H9 (cell line): ENCODE results near the gene ZFAND3. TPM values are rescaled to one million over a fixed set of nuclear protein-coding genes. Genes with fewer than 3 reads are reported as not detected.

Experiments
- DNase-seq: peaks from one replicate; pipeline ENCODE4 v3.0.0-alpha.2; 2017
- H2AFZ ChIP-seq: one replicate; pipeline ENCODE4 v1.6.1; 2013; ENCODE audit warnings: mild to moderate bottlenecking, low read length, control low read depth, moderate library complexity
- H2AK5ac ChIP-seq: 2 replicates; pipeline ENCODE4 v1.6.1; 2013; ENCODE audit warnings: low read length, control low read depth, mixed read lengths; ENCODE audit not compliant: insufficient read length
- H2BK120ac ChIP-seq: one replicate; pipeline ENCODE4 v1.6.1; 2013; ENCODE audit warnings: low read depth, mild to moderate bottlenecking, low read length, control low read depth, inconsistent platforms; ENCODE audit not compliant: poor library complexity, severe bottlenecking
- H2BK12ac ChIP-seq: 2 replicates; pipeline ENCODE4 v1.6.1; 2013; ENCODE audit warnings: low read length, control low read depth, mixed read lengths, low read depth; ENCODE audit not compliant: insufficient read length
- H2BK15ac ChIP-seq: 2 replicates; pipeline ENCODE4 v1.6.1; 2013; ENCODE audit warnings: low read depth, low read length, control low read depth
- H2BK20ac ChIP-seq: one replicate; pipeline ENCODE4 v1.6.1; 2013; ENCODE audit warnings: low read depth, mild to moderate bottlenecking, low read length, control low read depth, inconsistent platforms; ENCODE audit not compliant: poor library complexity, severe bottlenecking
- H2BK5ac ChIP-seq: 2 replicates; pipeline ENCODE4 v1.6.1; 2013; ENCODE audit warnings: low read length, control low read depth, mixed read lengths; ENCODE audit not compliant: insufficient read length
- H3K14ac ChIP-seq: 2 replicates; pipeline ENCODE4 v1.6.1; 2013; ENCODE audit warnings: low read length, control low read depth; ENCODE audit not compliant: insufficient read depth
- H3K18ac ChIP-seq: 2 replicates; pipeline ENCODE4 v1.6.1; 2013; ENCODE audit warnings: low read depth, mild to moderate bottlenecking, mixed read lengths, low read length, control low read depth; ENCODE audit not compliant: insufficient read length
- H3K23ac ChIP-seq: 2 replicates; pipeline ENCODE4 v1.6.1; 2013; ENCODE audit warnings: low read length, control low read depth, mixed read lengths, low read depth; ENCODE audit not compliant: insufficient read length
- H3K23me2 ChIP-seq: 2 replicates; pipeline ENCODE4 v1.6.1; 2013; ENCODE audit warnings: low read depth, mild to moderate bottlenecking, mixed read lengths, low read length, control low read depth; ENCODE audit not compliant: insufficient read length, poor library complexity, severe bottlenecking
- H3K27ac ChIP-seq: 2 replicates; pipeline ENCODE4 v1.5.1; 2013; ENCODE audit warnings: low read length, control low read depth, mixed read lengths, low read depth; ENCODE audit not compliant: insufficient read length
- H3K27me3 ChIP-seq: 2 replicates; pipeline ENCODE4 v1.6.1; 2013; ENCODE audit warnings: low read length, control low read depth, inconsistent platforms; ENCODE audit not compliant: insufficient read depth
- H3K4ac ChIP-seq: 2 replicates; pipeline ENCODE4 v1.6.1; 2013; ENCODE audit warnings: low read depth, mild to moderate bottlenecking, control low read depth, inconsistent platforms, low read length, moderate library complexity
- H3K4me1 ChIP-seq: 2 replicates; pipeline ENCODE4 v1.6.1; 2013; ENCODE audit warnings: low read length, control low read depth, inconsistent platforms; ENCODE audit not compliant: insufficient read depth
- H3K4me2 ChIP-seq: 2 replicates; pipeline ENCODE4 v1.6.1; 2013; ENCODE audit warnings: low read length, control low read depth, mixed read lengths; ENCODE audit not compliant: insufficient read length, insufficient read depth
- H3K56ac ChIP-seq: 2 replicates; pipeline ENCODE4 v1.6.1; 2013; ENCODE audit warnings: low read depth, mild to moderate bottlenecking, mixed read lengths, low read length, control low read depth; ENCODE audit not compliant: insufficient read length
- H3K79me1 ChIP-seq: 2 replicates; pipeline ENCODE4 v1.6.1; 2013; ENCODE audit warnings: low read depth, mild to moderate bottlenecking, moderate library complexity, low read length, control low read depth, inconsistent platforms; ENCODE audit not compliant: insufficient read depth, poor library complexity, severe bottlenecking
- H3K79me2 ChIP-seq: 2 replicates; pipeline ENCODE4 v1.6.1; 2013; ENCODE audit warnings: low read length, control low read depth, inconsistent platforms; ENCODE audit not compliant: insufficient read depth
- H3K9ac ChIP-seq: 2 replicates; pipeline ENCODE4 v1.6.1; 2013; ENCODE audit warnings: low read length, control low read depth, mixed read lengths; ENCODE audit not compliant: insufficient read length; ENCODE audit errors: extremely low read depth
- H3K9me3 ChIP-seq: one replicate; pipeline ENCODE4 v1.6.1; 2013; ENCODE audit warnings: low read depth, low read length, inconsistent platforms; ENCODE audit not compliant: control insufficient read depth
- H3T11ph ChIP-seq: one replicate; pipeline ENCODE4 v1.6.1; 2013; ENCODE audit warnings: mild to moderate bottlenecking, low read length, control low read depth, inconsistent platforms
- H4K20me1 ChIP-seq: one replicate; pipeline ENCODE4 v1.6.1; 2013; ENCODE audit not compliant: control insufficient read depth, insufficient read length, insufficient read depth
- H4K5ac ChIP-seq: 2 replicates; pipeline ENCODE4 v1.6.1; 2013; ENCODE audit warnings: low read depth, mild to moderate bottlenecking, mixed read lengths, low read length, control low read depth; ENCODE audit not compliant: insufficient read length
- H4K8ac ChIP-seq: replicated peaks from 2 replicates; pipeline ENCODE4 v1.6.1; 2013; ENCODE audit warnings: low read length, control low read depth, mixed read lengths, low read depth; ENCODE audit not compliant: insufficient read length
- H4K91ac ChIP-seq: 2 replicates; pipeline ENCODE4 v1.6.1; 2013; ENCODE audit warnings: low read depth, mild to moderate bottlenecking, moderate library complexity, mixed read lengths, low read length, control low read depth; ENCODE audit not compliant: insufficient read length
- H3K27ac Mint-ChIP-seq, 3 experiments: 2 replicates in 2 of 3; 3 replicates in 1 of 3; pipeline ENCODE4 v1.8.0; 2020 to 2021; ENCODE audit warnings: mixed read lengths in 3 of 3, mild to moderate bottlenecking in 1 of 3, moderate library complexity in 1 of 3
- H3K27me3 Mint-ChIP-seq: 2 replicates; pipeline ENCODE4 v1.8.0; 2021; ENCODE audit warnings: low read depth, mild to moderate bottlenecking, moderate library complexity, mixed read lengths
- H3K36me3 Mint-ChIP-seq, 3 experiments: 2 replicates in 2 of 3; 3 replicates in 1 of 3; pipeline ENCODE4 v1.8.0; 2020 to 2021; ENCODE audit warnings: low read depth in 3 of 3, mixed read lengths in 3 of 3; ENCODE audit not compliant: insufficient read depth in 1 of 3
- H3K4me1 Mint-ChIP-seq, 2 experiments: 2 replicates each; pipeline ENCODE4 v1.8.0; 2020; ENCODE audit warnings: mixed read lengths in 2 of 2
- H3K4me3 Mint-ChIP-seq, 2 experiments: 2 replicates in 1 of 2; 3 replicates in 1 of 2; pipeline ENCODE4 v1.8.0; 2020 to 2021; ENCODE audit warnings: mild to moderate bottlenecking in 2 of 2, mixed read lengths in 2 of 2, moderate library complexity in 1 of 2
- H3K9me3 Mint-ChIP-seq, 2 experiments: 2 replicates in 1 of 2; 3 replicates in 1 of 2; pipeline ENCODE4 v1.8.0; 2020; ENCODE audit warnings: mild to moderate bottlenecking in 2 of 2, mixed read lengths in 2 of 2, moderate library complexity in 1 of 2
- WGBS: extraction: QIAGEN DNeasy Blood & Tissue Kit; methylation state at CpG from one replicate; pipeline ENCODE4 v1.1.7; 2013; ENCODE audit warnings: missing lambda C conversion rate, low lambda C conversion rate, mixed read lengths; ENCODE audit not compliant: insufficient read length; ENCODE audit errors: extremely low coverage; 5-methylcytosine and 5-hydroxymethylcytosine counted together
- total RNA-seq: library from RNA; stranded (reverse); gene quantifications from 2 replicates; pipeline ENCODE4 v1.2.1, GENCODE V29; 2021
- TF ChIP-seq, protein P1 (sequence below): fragments of 200-600 bp; sonication (generic); conservative IDR thresholded peaks from 3 replicates; pipeline ENCODE4 v1.8.0; 2021; ENCODE audit warnings: antibody characterized with exemption, mild to moderate bottlenecking

The ZFAND3 gene
- total RNA-seq, 1 experiment from 2014 or later = 57.7 TPM

- H4K91ac ChIP-seq = no peak overlapping the region
- H3K14ac ChIP-seq = no peak overlapping the region
- H2AFZ ChIP-seq = no peak overlapping the region
- no peak overlapping the region for H3K18ac ChIP-seq
- no peak for DNase-seq
- H3K56ac ChIP-seq = no peak overlapping the region
- H3K27ac ChIP-seq = no peak overlapping the region
- TF ChIP-seq, protein P1, sequence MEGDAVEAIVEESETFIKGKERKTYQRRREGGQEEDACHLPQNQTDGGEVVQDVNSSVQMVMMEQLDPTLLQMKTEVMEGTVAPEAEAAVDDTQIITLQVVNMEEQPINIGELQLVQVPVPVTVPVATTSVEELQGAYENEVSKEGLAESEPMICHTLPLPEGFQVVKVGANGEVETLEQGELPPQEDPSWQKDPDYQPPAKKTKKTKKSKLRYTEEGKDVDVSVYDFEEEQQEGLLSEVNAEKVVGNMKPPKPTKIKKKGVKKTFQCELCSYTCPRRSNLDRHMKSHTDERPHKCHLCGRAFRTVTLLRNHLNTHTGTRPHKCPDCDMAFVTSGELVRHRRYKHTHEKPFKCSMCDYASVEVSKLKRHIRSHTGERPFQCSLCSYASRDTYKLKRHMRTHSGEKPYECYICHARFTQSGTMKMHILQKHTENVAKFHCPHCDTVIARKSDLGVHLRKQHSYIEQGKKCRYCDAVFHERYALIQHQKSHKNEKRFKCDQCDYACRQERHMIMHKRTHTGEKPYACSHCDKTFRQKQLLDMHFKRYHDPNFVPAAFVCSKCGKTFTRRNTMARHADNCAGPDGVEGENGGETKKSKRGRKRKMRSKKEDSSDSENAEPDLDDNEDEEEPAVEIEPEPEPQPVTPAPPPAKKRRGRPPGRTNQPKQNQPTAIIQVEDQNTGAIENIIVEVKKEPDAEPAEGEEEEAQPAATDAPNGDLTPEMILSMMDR = no peak
- no peak overlapping the region for H2BK12ac ChIP-seq
- WGBS = no CpG with 5 or more reads among the region's 4 CpGs
- H3K4me1 Mint-ChIP-seq = peaks cover 74 to 80% of the 10 kb centered on the region in 2 experiments
- no peaks in the 10 kb centered on the region for H3K9me3 ChIP-seq
- no peak overlapping the region for H3K23ac ChIP-seq
- H2BK20ac ChIP-seq = no peak overlapping the region
- no peak overlapping the region for H3K4ac ChIP-seq
- H3K36me3 Mint-ChIP-seq = no peaks in the 10 kb centered on the region
- no peaks in the 10 kb centered on the region for H3K79me1 ChIP-seq
- H3T11ph ChIP-seq = no peak overlapping the region
- H3K27ac Mint-ChIP-seq = no peak overlapping the region; a peak in 2 of 7 replicates
- no peaks in the 10 kb centered on the region for H3K9me3 Mint-ChIP-seq
- peaks cover 3% of the 10 kb centered on the region; the same call in 1 of the 2 replicates for H3K4me1 ChIP-seq
- H2BK5ac ChIP-seq = no peak overlapping the region
- no peak overlapping the region for H2AK5ac ChIP-seq
- no peaks in the 10 kb centered on the region for H3K23me2 ChIP-seq
- H4K20me1 ChIP-seq = no peaks in the 10 kb centered on the region
- no peak overlapping the region for H2BK120ac ChIP-seq
- H3K27me3 Mint-ChIP-seq = no peaks in the 10 kb centered on the region
- H3K79me2 ChIP-seq = no peaks in the 10 kb centered on the region
- no peak overlapping the region for H2BK15ac ChIP-seq
- no peak overlapping the region for H4K5ac ChIP-seq
- H3K9ac ChIP-seq = no peak overlapping the region
- H3K27me3 ChIP-seq = no peaks in the 10 kb centered on the region
- no peak overlapping the region for H4K8ac ChIP-seq
- H3K4me3 Mint-ChIP-seq = no peak overlapping the region
- H3K4me2 ChIP-seq = no peak overlapping the region
Observed at GRCh38 chr6:38141085-38141484, 321.6 kb downstream of the ZFAND3 start.
